Stimulated activated CD4-positive, alpha-beta T cell treated with anti-CD3 and anti-CD28 coated beads, Interleukin-12 subunit alpha, Interleukin-12 subunit beta, amount 100 ng/mL, for 24 hours (primary cell): Measurements from ENCODE around the gene MPP4.

Source experiments
- DNase-seq, 2 experiments: peaks; one replicate each; pipeline ENCODE4 v3.0.0-alpha.2; 2020; ENCODE audit warnings: low read depth in 2 of 2

Gene MPP4

DNA sequence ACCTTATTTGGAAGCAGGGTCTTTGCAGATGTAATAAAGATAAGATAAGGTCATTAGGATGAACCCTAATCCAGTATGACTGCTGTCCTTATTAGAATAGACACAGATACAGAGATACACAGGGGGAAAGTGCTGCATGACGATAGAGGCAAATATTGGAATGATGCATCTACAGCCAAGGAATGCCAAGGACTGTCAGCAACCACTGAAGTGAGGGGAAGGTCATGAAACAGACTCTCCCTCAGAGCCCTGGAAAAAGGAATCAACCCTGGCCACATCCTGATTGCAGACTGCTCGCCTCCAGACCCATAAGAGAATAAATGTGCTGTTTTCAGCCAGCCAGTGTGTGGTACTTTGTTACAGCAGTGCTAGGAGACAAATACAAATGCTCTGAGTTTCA, 69.9 kb downstream of the MPP4 start:
- DNase-seq: no peak

DNA sequence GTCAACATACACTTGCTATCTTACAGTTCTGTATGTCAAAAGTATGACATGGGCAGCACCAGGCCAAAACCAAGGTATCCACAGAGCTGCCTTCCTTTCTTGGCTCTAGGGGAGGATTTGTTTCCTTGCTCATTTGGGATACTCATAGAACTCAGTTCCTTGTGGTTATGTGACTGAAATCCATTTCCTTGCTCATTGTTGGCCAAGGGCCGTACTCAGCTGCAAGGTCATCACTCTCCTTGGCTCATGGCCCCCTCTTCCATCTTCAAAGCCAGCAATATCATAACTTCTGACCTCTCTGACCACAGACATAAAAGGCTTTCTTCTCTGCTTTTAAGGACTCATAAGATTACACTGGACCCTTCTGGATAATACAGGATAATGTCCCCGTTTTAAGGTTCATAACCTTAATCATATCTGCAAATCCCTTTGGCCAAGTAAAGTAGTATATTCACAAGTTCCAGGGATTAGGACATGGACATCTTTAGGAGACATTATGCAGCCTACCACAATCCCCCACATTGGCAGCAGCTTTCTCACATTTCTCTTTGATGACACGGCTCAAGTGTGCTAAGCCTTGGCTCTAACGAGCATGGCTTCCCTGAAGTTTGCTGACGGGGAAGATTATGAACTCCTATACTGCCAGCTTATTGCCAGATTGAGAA, 76.0 kb downstream of the MPP4 start:
- no peak for DNase-seq

DNA sequence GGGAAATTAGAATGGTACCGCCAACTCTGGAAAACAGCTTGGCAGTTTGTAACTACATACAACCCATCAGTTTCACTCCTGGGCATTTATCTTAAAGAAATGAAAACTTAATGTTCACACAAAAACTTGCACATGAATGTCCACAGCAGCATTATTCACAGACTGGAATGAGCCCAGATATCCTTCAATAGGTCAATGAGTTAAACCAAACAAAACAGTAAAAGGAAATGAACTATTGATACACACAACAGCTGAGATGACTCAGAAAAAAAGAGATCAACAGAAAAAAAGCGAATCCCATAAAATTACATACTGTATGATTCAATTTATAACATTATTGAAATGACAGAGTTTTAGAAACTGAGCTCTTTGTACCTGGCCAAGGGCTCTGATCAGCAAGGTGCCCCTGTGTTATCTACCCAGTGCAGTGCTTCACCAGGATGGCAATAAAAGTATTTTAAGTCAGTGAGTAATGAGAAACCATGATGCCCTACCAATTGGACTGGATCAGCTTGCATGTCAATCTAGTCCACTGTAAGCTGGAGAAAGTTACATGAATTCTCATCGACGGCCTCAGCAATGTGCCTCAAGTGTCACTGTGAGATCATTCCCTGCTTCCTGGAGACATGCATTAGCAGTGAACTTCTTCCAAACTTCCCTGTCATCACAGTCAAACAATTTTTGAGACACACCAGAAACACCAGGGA, 77.0 kb downstream of the MPP4 start:
- DNase-seq: no peak

DNA sequence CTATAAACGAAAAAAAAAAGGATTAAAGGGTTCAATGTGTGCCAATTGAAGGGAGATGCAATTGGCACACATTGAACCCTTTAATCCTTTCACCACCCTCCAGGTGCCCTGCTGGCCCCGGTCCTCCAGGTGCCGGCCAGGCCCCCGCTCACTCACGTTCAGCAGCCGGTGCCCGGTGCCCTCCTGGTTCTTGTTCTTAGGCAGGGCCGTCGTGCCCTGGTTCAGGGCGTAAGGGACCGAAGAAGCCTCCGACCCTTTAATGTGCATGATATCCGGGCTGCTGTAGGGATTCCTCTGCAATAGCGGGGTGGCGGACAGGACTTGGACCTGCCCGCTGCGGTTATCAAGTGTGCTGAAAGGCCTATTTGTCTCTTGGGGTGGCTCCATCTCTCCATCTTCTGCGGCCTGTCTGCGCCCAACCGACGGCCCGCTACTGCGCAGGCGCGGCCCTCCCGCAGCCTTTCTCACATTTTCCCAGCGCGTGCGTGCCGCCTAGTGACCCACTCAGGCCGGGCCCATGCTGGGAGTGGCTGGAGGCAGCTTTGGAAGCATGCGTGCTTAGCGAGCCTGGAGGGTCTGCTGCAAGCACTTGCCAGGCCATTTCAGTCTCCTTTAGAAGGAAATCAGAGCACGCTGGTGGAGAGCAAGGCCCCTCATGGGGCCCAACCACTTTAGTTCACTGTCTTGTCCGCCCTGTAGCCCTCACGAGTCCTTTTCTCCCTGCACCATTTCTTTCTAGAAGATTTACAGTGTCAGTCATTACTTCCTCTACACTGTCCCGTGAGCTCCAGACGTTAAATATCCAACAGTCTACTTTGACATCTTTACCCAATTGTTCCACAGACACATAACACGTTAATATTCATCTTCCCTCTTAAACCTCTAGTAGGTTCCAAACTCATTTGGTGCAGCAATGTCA, 79.4 kb downstream of the MPP4 start:
- no peak for DNase-seq

DNA sequence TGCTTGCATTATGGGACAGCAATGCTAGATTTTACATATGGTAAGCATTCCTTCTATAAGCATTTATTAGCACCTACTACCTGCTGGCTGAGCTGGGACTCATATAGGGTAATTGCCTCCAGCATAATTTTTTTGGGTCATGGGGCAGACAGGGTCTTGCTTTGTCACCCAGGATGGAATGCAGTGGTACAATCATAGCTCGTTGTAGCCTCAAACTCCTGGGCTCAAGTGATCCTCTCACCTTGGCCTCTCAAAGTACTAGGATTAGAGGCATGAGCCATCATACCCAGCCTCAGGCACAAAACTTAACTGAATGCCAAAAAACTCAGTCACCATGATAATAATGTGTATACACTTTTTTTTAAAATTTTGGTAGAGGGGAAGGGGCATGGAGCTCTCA, 90.4 kb downstream of the MPP4 start:
- DNase-seq: no peak

DNA sequence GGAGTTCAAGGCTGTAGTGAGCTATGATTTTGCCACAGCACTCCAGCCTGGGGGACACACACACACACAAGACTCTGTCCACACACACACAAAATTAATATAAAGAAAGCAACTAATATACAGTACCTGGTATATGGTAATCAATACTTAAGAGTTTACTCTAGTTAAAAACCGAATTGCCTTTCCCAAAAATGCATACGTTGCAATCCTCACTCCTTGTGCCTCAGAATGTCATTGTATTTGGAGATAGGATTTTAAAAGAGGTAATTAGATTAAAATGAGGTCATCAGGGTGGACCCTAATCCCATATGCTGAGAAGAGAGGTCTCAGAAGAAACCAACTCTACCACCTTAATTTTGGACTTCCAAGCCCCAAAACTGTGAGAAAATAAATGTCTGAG, 90.9 kb downstream of the MPP4 start:
- no peak for DNase-seq

DNA sequence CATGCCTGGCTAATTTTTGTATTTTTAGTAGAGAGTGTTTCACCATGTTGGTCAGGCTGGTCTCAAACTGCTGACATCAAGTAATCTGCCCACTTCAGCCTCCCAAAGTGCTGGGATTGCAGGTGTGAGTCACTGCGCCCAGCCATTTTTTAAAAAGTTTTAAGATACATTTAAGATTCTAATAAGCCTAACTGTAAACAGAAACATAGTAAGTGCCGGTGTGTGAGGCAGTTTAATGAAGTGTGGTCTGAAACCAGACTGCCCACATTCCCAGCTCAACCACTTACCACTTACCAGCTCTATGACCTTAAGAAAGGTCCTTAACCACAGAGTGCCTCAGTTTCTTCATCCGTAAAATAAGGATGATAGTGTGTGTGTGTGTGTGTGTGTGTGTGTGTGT, 97.5 kb downstream of the MPP4 start:
- no peak for DNase-seq

DNA sequence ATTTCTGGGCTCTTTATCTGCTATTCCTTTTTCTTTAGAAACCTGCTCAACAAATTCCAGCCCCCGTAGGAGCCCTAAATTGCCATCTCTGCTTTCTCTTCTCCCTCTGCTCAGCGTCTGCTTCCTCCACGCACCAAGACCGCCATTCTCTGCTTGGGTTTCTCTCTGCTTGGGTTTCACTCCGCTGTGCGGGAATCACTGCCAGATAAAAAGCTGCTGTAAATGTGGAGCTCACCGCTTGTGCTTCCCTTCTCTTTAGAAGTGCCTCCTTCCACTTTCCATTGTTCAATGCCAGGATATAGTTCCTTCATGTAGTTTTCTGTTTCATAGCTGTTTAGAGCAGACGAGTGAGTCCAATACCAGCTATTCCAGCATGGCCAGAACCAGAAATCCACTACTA, 101.0 kb downstream of the MPP4 start:
- DNase-seq: no peak
